GM19438 (cell line): ENCODE data around the gene SMIM21.

ENCODE experiments used
- ATAC-seq: cut with Tn5 transposase; IDR thresholded peaks from one replicate; pipeline ENCODE4 v1.9.1; 2021; ENCODE audit warnings: low read depth; ENCODE audit not compliant: unreplicated experiment

SMIM21 gene

GRCh38 chr18:75427603-75428002 lies at the start of gene SMIM21:
Gene SMIM21, minus strand, starts transcription at chr18:75427703. Its CDS starts 140 bp downstream, at chr18:75427563.
- ATAC-seq = no peak

- ATAC-seq = no peak
These were observed 47.7 kb upstream of the SMIM21 start for GRCh38 chr18:75475228-75475627.

GRCh38 chr18:75474332-75474731 lies 46.8 kb upstream of the SMIM21 start:
- no peak for ATAC-seq

- no peak for ATAC-seq
These were observed 45.8 kb upstream of the SMIM21 start for GRCh38 chr18:75473316-75473715.

GRCh38 chr18:75472906-75473305 lies 45.4 kb upstream of the SMIM21 start:
- ATAC-seq = no peak

GRCh38 chr18:75472396-75472795 lies 44.9 kb upstream of the SMIM21 start:
- ATAC-seq = no peak

GRCh38 chr18:75471850-75472249 lies 44.3 kb upstream of the SMIM21 start:
- no peak for ATAC-seq

GRCh38 chr18:75467851-75468250 lies 40.3 kb upstream of the SMIM21 start:
- ATAC-seq = no peak

GRCh38 chr18:75467281-75467795 lies 39.8 kb upstream of the SMIM21 start:
- ATAC-seq = no peak

GRCh38 chr18:75464356-75464755 lies 36.9 kb upstream of the SMIM21 start:
- ATAC-seq = no peak

- ATAC-seq = no peak
These were observed 34.8 kb upstream of the SMIM21 start for GRCh38 chr18:75462178-75462832.

- no peak for ATAC-seq
These were observed 28.7 kb upstream of the SMIM21 start for GRCh38 chr18:75456199-75456631.

GRCh38 chr18:75455249-75456198 lies 28.0 kb upstream of the SMIM21 start:
- no peak for ATAC-seq

- no peak for ATAC-seq
These were observed 26.7 kb upstream of the SMIM21 start for GRCh38 chr18:75454022-75454795.

- ATAC-seq = no peak
These were observed 23.4 kb upstream of the SMIM21 start for GRCh38 chr18:75450906-75451305.

- ATAC-seq = no peak
These were observed 14.4 kb upstream of the SMIM21 start for GRCh38 chr18:75441896-75442295.

GRCh38 chr18:75439348-75439747 lies 11.8 kb upstream of the SMIM21 start:
- no peak for ATAC-seq

- no peak for ATAC-seq
These were observed 11.4 kb upstream of the SMIM21 start for GRCh38 chr18:75438891-75439290.

GRCh38 chr18:75437979-75438378 lies 10.5 kb upstream of the SMIM21 start:
- no peak for ATAC-seq

GRCh38 chr18:75433098-75433497 lies 5.6 kb upstream of the SMIM21 start:
- ATAC-seq = no peak

- no peak for ATAC-seq
These were observed 2.5 kb upstream of the SMIM21 start for GRCh38 chr18:75429975-75430374.
